Epidermal melanocyte (primary cell): Measurements from ENCODE around the gene SPSB1.

ENCODE experiments used
- DNase-seq: peaks from one replicate; pipeline ENCODE4 v3.0.0; 2011; ENCODE audit warnings: low spot score; ENCODE audit not compliant: insufficient read length

The SPSB1 gene

DNA sequence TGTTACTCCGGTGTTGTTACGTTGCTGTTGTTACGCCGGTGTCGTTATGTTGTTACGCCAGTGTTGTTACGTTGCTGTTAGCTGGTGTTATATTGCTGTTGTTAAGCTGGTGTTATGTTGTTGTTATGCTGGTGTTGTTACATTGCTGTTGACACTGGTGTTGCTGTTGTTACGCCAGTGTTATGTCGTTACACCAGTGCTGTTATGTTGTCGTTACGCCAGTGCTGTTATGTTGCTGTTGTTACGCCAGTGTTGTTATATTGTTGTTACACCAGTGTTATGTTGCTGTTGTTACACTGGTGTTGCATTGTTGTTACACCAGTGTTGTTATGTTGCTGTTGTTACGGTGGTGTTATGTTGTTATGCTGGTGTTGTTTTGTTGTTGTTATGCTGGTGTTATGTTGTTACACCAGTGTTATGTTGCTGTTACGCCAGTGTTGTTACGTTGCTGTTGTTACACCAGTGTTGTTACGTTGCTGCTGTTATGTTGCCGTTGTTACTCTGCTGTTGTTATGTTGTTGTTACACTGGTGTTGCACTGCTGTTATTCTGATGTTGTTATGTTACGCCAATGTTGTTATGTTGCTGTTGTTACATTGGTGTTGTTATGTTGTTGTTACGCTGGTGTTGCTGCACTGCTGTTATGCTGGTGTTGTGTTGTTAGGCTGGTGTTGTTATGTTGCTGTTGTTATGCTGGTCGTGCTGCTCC, 32.5 kb upstream of the SPSB1 start:
- no peak for DNase-seq

DNA sequence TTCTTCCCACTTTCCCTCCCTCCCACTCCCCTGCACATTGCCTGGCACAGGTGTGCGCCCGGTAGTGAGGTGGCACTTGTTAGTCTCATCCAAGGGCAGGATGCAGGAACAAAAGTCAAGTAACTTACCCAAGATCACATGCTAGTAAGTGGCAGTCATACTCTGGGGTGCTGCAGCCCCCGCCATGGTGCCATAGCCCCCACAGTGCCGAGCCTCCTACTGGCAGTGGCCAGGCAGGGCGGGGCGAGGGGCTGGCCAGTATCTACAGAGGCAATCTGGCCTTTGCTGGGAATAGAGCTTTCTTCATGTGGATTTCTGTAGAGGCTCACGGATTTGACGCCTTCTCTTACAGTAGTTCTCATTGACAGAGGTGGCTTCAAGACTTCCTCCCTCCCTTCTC, 31.2 kb upstream of the SPSB1 start:
- no peak for DNase-seq

DNA sequence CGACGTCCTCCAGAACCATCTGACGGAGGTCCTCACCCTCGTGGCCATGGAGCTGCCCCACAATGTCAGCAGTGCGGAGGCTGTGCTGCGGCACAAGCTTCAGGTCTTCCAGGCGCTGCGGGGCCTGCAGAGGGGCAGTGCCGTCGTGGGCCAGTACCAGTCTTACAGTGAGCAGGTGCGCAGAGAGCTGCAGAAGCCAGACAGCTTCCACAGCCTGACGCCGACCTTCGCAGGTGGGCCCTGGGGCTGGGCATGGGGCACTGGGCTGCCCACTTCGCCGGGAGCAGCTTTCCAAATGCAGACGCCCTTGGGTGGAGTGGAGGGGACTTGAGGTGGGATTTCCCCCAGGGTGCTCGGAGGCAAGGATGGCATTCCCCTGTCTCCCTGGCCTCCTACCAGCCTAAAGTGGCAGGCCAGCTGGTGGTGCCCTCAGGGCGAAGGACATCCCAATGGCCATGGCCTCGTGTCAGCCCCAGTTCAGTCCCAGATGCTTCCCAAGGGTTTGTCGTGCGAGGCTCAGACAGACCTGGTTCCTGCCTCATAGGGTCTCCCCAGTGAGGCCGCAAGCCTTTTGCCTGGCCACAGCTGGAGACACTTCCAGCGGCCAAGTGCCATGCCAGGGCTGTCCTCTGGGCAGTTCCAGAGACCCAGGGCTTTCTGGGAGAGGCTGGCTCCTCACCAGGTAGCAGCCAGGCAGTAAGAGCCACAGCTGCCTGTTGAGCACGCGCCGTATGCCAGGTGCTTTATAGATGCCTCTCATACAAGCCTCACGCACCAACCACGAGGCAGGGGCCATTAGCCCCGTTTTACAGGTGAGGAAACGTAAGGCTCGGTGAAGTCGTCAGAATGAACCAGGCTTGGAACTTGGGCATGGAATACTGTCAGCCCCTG, 30.4 kb upstream of the SPSB1 start:
- no peak for DNase-seq

DNA sequence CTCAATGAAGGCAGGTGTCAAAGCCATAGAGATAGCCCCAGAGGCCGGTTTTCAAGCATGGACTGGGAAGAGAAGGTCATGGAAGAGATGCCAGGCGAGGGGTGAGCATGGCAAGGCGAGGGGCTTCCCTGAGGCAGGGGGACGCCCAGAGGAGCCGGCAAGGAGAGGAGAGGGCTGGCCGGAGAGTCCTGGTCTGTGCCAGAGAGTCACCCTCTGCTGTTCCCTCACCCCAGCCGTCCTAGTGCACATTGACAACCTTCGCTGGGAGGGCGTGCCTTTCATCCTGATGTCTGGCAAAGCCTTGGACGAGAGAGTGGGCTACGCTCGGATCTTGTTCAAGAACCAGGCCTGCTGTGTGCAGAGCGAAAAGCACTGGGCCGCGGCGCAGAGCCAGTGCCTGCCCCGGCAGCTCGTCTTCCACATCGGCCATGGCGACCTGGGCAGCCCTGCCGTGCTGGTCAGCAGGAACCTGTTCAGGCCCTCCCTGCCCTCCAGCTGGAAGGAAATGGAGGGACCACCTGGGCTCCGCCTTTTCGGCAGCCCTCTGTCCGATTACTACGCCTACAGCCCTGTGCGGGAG, 29.3 kb upstream of the SPSB1 start:
- no peak for DNase-seq

DNA sequence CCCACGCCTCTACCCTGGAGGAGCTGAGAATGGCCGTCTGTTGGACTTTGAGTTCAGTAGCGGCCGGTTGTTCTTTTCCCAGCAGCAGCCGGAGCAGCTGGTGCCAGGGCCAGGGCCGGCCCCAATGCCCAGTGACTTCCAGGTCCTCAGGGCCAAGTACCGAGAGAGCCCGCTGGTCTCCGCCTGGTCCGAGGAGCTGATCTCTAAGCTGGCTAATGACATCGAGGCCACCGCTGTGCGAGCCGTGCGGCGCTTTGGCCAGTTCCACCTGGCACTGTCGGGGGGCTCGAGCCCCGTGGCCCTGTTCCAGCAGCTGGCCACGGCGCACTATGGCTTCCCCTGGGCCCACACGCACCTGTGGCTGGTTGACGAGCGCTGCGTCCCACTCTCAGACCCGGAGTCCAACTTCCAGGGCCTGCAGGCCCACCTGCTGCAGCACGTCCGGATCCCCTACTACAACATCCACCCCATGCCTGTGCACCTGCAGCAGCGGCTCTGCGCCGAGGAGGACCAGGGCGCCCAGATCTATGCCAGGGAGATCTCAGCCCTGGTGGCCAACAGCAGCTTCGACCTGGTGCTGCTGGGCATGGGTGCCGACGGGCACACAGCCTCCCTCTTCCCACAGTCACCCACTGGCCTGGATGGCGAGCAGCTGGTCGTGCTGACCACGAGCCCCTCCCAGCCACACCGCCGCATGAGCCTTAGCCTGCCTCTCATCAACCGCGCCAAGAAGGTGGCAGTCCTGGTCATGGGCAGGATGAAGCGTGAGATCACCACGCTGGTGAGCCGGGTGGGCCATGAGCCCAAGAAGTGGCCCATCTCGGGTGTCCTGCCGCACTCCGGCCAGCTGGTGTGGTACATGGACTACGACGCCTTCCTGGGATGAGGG, 28.5 kb upstream of the SPSB1 start:
- DNase-seq, result no peak

DNA sequence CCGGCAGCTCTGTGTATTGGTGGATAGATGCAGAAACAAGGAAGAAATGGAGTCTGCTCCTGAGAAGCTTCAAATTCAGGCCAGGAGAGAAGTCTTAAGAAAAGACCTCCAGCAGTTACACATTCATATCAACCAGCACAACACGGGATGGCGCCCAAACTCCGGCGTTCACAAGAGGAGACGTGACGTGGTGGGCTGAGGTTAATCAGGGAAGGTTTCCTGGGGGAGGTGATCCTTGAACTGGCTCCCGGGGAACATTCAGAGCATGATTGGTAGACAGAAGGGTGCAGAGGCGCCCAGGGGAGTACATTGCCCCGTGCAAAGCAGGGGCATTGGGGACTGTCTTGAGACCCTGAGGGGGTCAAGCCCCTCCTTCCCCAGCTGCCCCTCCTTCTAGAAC, 27.7 kb upstream of the SPSB1 start:
- no peak for DNase-seq

DNA sequence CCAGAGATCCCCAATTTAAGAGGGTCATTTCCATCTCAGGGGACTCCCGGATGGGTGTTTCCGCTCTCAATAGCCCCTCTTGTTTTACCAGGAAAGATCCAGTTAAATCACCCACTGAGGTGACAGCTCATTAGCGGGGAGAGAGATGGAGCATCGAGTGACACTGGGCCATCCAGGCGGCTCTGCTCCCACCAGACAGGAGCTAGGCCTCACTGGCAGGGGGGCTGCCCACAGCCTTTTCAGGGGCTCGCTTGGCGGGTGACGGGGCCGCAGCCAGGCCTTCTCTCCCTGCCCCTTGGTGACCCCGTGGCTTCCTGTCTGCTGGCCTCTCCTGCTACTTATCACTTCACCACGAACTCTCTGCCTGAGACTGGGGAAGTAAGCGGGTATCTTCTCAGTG, 26.7 kb upstream of the SPSB1 start:
- no peak for DNase-seq

DNA sequence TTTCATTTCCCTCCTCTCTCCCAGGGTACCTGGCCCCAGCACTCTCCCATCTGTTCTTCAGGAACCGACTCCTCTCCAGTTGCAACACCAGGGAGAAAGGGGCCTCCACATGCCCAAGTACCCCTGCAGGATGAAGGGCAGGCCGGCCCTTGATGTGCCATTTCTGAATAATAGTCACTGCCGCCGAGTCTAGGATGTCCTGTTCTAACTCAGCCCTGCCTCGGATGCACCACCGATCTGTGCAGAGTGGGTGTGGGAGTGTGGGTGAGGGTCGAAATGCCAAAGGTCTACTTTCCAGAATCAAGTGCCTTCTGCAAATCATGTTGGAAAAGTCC, 25.4 kb upstream of the SPSB1 start:
- DNase-seq, result no peak

DNA sequence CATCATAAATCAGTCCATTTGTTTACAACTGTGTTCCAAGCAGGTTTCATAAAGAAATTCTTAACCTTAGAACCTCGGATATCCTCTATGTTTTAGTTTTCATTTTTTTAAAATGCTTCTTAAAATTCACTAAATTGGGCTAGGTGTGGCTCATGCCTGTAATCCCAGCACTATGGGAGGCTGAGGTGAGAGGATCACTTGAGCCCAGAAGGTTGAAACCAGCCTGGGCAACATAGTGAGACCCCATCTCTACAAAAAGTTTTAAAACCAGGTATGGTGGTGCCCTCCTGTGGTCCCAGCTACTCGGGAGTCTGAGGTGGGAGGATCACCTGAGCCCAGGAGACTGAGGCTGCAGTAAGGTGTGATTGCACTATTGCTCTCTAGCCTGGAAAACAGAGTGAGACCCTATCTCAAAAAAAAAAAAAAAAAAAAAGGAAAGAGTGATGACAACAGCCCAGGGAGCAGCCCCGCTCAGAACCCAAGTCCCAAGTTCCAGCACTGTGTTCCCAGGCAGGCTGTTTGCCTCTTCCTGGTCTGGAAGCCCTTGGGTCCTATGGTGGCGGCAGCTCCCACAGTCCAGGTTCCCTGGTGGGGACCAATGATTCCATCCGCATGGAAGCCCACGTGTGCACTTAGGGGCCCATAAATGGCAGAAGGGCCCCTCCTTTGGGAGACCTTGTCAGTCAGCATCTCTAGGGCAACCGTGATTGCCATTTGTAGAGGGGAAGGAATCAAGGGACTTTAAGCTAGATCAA, 24.7 kb upstream of the SPSB1 start:
- no peak for DNase-seq

DNA sequence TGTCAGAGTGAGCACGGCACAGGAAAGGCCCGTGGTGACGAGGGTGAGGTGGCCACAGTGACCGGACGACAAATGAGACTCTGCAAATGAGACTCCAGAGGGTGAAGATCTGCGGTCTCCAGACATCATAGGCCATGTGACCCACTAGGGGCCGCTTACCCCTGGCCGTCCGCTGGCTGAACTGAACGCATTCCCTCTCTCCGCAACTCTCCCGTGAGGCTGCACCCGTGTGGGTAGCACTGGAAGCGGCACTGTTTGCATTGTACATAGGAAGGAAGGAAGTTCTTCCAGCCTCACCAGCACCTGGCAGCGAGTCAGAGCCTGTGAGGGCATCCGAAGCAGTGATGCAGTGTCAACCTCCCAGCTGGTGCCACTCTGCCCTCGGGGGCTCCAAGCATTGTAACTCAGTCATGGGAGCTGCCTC, 23.6 kb upstream of the SPSB1 start:
- no peak for DNase-seq

DNA sequence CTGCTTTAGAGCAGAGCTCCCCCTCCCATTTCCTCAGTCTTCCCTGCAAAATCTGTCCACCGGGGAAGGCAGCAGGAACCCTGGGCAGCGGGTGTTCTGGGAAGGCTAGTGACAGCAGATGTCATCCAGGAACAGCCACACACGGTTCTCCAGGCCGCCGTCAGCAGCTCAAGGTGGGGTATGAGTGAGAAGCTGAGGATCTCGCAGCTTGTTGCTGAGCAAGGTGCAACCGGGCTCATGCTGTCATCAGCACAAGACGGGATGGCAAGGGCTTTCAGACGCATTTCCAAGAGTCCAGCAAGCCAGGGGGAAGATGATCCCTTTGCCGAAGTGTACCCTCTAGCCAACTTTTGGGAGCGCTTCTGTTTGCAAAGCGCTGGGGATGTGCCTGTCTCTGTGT, 23.0 kb upstream of the SPSB1 start:
- DNase-seq, result no peak

DNA sequence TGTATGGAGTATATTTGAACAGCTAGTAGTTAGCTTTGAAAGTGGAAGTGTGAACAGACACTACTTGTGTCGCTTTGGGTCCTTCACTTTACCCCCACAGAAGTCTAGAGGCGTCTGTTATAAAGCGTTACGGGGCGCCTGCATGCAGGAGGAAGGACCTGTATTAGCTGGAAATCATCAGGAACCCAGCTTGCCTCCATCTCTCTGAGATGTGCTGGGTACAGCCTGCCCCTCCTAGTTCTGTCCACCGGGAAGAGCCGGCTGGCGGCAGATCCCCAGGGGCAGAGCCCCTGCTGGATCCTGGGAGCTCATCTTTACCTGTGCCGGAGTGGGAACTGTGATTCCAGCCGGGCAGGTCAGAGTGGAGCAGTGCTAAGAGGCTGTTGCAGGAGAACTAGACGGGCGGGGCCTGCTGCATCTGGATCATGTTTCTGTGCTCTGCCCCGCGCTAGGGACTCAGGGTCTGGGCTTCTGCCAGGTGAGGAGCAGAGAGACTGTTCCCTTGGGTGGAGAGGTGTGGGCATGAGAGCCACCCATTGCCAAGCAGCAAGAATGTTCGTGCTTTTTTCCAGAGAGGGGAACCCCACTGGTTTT, 22.3 kb upstream of the SPSB1 start:
- no peak for DNase-seq

DNA sequence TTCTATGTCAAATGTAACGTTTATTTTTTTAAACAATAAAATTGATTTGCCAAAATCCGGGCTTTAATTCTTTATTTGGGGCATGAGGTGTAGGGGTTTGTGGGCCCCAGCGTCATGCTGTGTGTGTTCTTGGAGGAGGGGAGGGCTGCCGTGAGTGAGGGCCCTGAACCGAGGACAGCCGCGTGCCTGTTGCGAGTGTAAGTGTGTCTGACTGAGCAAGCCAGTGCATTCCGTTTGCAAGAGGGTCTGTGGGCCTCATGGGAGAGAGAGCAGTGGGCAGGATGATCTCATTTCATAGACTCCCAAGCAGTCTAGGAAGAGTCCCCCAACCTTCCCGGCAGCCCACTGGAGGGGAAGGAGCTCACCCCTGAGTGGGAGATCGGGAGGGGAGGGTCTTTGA, 21.4 kb upstream of the SPSB1 start:
- no peak for DNase-seq

DNA sequence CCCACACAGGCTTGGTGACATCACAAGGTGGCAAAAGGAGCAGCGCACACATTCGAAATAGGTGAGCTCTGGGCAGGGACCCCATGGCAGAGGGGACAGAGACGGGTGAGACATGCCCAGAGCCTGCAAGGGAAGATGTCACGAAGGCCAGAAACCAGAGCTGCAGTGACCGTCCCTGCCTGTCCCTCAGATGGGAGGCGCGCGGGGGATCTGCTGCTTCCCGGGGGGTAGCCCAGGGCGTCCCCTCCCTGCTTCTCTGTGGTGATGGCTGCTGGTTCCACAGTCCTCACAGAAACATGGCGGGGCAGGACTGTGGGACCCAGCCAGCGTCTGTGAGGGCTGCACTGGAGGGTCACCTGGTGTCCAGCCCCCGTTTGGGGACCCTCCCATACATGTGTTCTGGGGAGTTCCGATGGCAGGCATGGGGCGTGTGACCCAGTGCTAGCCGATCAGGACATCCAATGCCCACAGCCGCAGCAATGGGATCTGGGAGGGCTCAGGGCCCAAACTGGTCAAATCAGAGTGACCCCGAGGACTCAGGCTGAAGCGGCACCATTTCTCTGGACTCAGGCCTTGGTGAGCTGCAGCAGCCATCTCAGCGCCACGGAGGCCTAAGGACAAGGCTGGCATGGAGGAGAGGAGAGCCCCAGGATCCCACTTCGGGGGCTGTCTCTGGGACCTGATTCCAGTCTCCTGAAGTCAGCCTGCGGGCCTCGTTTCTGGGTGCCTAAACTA, 20.7 kb upstream of the SPSB1 start:
- no peak for DNase-seq

DNA sequence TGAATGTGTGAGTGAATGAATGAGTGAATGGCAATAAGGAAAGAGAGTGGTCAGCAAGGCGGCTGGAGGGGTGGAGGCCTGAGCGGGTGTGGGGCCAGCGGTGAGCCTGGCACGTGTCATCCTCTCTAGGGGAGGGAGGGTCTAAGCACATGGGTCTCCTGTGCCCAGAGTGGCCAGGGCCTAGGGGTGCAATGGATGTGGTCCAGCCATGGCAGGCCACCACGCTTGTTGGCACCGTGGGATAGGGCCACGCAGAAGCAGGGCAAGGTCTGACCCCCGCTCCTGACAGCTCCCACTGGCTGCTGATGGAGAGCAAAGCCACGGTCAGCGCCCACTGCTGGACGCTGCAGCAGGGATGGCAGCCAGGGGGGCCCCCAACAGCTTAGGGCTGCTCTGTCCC, 19.5 kb upstream of the SPSB1 start:
- DNase-seq, result no peak

DNA sequence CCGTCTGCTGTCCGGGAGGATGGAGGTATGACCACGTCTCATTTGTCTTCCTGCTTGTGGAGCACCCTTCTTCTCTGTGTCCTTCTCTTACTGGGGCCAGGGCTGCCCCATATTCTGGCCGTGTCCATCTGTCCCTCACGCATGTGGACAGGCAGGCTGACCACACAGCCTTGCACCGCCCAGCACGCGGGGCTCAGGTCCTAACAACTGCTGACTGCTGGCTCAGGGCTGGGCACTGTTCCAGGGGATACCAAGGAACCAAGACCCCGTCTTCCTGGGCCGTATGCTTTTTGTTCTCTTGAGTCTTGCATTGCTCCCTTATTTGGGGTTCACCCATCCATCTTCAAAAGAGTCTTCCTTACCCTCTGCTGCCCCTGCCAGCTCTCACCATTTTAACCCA, 17.5 kb upstream of the SPSB1 start:
- no peak for DNase-seq

DNA sequence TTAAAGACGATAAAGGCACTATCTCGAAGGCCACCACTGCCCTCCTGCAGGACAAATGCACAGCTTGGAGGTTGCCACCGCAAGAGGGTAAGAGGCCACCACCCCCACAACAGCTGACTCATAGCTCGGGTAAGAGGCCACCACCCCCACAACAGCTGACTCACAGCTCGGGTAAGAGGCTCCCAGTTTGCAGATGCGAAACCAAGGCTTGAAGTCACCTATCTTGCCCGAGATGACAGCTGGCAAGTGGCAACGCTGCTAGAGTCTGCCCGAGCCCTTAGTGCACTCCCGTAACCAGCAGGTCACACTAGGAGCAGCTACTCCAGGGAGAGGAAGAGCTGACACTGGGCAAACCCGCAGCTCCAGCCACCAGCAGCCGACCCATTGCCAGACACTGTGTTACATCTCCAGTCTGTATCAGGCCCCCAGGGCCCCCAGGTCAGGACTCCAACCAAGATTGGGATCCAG, 17.1 kb upstream of the SPSB1 start:
- peak; percentile 65 for DNase-seq

DNA sequence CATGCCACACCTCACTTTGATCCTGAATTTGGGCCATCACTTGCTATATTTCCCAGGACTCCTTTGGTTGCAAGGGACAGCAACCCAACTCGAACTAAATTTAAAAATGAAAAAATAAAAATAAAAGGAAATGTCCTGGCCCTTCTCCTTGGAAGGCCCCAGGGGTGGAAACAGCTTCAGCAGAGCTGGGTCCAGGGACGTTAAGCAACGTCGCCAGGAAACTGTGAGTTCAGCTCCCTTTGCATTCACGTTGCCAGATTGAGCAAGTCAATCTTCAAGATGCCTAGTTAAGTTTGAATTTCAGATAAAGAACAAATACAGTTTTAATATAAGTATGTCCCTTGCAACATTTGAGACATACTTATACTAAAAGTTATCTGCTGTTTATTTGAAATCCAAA, 14.6 kb upstream of the SPSB1 start:
- DNase-seq, result no peak

DNA sequence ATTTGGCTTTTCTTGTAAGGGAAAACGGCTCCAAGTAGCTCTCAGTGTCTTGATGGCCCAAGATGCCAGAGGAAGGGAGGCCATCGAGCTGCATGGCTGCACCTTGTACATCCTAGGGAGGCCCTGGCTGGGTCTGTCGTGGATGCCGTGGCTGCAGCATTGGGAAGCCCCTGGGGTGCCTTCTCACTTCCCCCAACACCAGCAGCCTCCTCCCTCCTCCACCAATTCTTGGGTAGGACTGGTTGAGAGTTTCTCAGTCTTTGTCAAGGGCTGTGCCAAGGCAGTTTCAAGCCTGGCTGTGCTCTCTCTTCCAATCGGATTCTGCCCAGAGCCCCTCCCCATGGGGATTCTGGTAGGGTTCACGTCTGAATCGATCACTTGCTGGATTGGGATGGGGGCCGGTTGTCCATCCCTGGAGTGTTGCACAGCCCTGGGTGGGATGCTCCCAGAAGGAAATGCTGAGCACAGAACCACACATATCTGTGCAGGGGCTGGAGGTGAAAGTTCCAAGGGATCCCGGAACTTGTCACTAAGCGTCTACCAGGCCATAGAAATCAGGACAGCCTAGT, 14.0 kb upstream of the SPSB1 start:
- no peak for DNase-seq
